HEK293T (cell line): Measurements from ENCODE around the gene USHBP1.

ENCODE experiments used
- CTCF ChIA-PET: fragments of 350-600 bp; formaldehyde crosslinking; extraction: SDS; loops from one replicate; lab custom pipeline; 2021; ENCODE audit warnings: antibody characterized with exemption, inconsistent platforms; lab: Yijun Ruan, JAX
- POLR2A ChIA-PET: fragments of 350-600 bp; formaldehyde crosslinking; extraction: SDS; loops from one replicate; lab custom pipeline; 2020; ENCODE audit warnings: antibody characterized with exemption, inconsistent platforms; lab: Yijun Ruan, JAX
- DNase-seq: peaks from one replicate; pipeline ENCODE4 v3.0.0; 2012; ENCODE audit warnings: mixed read lengths; ENCODE audit errors: extremely low spot score
- ARNT ChIP-seq: fragments of 450-650 bp; IDR thresholded peaks from 2 replicates; pipeline ENCODE4 v1.6.1; 2017; ENCODE audit warnings: mild to moderate bottlenecking
- BHLHE40 ChIP-seq: fragments of 450-650 bp; IDR thresholded peaks from 2 replicates; pipeline ENCODE4 v1.6.1; 2016; ENCODE audit warnings: mild to moderate bottlenecking, moderate library complexity, borderline replicate concordance
- CTBP1 ChIP-seq: fragments of 450-650 bp; IDR thresholded peaks from 2 replicates; pipeline ENCODE4 v1.6.1; 2016; ENCODE audit warnings: borderline replicate concordance
- ELF4 ChIP-seq: fragments of 450-650 bp; IDR thresholded peaks from 2 replicates; pipeline ENCODE4 v1.6.1; 2017; ENCODE audit warnings: antibody characterized with exemption
- FOXA1 ChIP-seq: fragments of 450-650 bp; IDR thresholded peaks from 2 replicates; pipeline ENCODE4 v1.6.1; 2016; ENCODE audit warnings: mild to moderate bottlenecking
- FOXK2 ChIP-seq: fragments of 450-650 bp; IDR thresholded peaks from 2 replicates; pipeline ENCODE4 v1.6.1; 2016; ENCODE audit warnings: mild to moderate bottlenecking
- FOXM1 ChIP-seq: fragments of 450-650 bp; IDR thresholded peaks from 2 replicates; pipeline ENCODE4 v1.6.1; 2017; ENCODE audit warnings: mild to moderate bottlenecking, borderline replicate concordance
- HDGF ChIP-seq: fragments of 450-650 bp; IDR thresholded peaks from 2 replicates; pipeline ENCODE4 v1.6.1; 2017; ENCODE audit warnings: antibody characterized with exemption, borderline replicate concordance
- L3MBTL2 ChIP-seq: fragments of 450-650 bp; conservative IDR thresholded peaks from 2 replicates; pipeline ENCODE4 v1.6.1; 2016; ENCODE audit warnings: mild to moderate bottlenecking
- LEF1 ChIP-seq: fragments of 450-650 bp; IDR thresholded peaks from 2 replicates; pipeline ENCODE4 v1.6.1; 2017; ENCODE audit warnings: mild to moderate bottlenecking, borderline replicate concordance
- NFRKB ChIP-seq: fragments of 450-650 bp; IDR thresholded peaks from 2 replicates; pipeline ENCODE4 v1.6.1; 2016; ENCODE audit warnings: mild to moderate bottlenecking, moderate library complexity
- SP1 ChIP-seq: fragments of 450-650 bp; IDR thresholded peaks from 2 replicates; pipeline ENCODE4 v1.6.1; 2017
- SUZ12 ChIP-seq: fragments of 450-650 bp; IDR thresholded peaks from 2 replicates; pipeline ENCODE4 v1.6.1; 2016; ENCODE audit warnings: mild to moderate bottlenecking
- TARDBP ChIP-seq: fragments of 450-650 bp; IDR thresholded peaks from 2 replicates; pipeline ENCODE4 v1.6.1; 2016
- ZNF384 ChIP-seq: fragments of 450-650 bp; IDR thresholded peaks from 2 replicates; pipeline ENCODE4 v1.6.1; 2016
- TF ChIP-seq, protein P1 (sequence below): fragments of 450-650 bp; IDR thresholded peaks from 2 replicates; pipeline ENCODE4 v1.6.1; 2016

Gene USHBP1

DNA sequence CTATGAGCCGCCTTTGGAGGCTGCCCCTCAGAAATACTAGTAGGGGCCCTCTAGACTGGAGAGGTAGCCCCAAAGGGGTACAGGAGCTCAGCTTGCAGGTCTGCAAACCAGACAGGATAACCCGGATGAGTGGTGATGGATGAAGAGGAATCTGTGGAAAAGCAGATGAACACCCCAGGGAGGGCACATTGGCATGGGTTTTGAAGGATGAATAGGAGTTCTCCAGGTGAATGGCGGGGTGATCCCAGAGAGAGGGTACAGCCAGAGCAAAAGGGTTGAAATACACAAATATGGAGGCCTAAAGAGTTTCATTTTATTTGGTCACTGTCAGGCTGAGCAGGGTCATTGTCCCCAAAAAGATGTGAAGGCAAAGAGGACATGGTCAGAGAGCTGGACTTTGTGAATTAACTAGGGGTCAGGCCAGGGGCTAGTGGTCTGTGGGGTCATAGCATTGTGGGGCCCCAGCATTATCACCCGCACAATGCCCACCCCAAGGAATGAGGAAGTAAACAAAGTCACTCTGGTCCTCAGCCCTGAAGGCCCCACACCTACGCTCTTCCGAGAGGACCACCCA lies 23.6 kb downstream of the USHBP1 start:
- CTCF ChIA-PET = interaction anchor here (1.0 kb wide), 1 partner anchor 20 kb away, joined by 5 read pairs; no protein-coding TSS in a partner anchor
- no peak for DNase-seq
- TF ChIP-seq, protein P1, sequence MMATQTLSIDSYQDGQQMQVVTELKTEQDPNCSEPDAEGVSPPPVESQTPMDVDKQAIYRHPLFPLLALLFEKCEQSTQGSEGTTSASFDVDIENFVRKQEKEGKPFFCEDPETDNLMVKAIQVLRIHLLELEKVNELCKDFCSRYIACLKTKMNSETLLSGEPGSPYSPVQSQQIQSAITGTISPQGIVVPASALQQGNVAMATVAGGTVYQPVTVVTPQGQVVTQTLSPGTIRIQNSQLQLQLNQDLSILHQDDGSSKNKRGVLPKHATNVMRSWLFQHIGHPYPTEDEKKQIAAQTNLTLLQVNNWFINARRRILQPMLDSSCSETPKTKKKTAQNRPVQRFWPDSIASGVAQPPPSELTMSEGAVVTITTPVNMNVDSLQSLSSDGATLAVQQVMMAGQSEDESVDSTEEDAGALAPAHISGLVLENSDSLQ = no peak
- no peak for TF ChIP-seq FOXA1
- no peak for TF ChIP-seq FOXM1
- no peak for TF ChIP-seq ELF4
- no peak for TF ChIP-seq SUZ12
- TF ChIP-seq HDGF = no peak
- POLR2A ChIA-PET = interaction anchor here (1.2 kb wide), 1 partner anchor 14 kb away, joined by 5 read pairs; no protein-coding TSS in a partner anchor

DNA sequence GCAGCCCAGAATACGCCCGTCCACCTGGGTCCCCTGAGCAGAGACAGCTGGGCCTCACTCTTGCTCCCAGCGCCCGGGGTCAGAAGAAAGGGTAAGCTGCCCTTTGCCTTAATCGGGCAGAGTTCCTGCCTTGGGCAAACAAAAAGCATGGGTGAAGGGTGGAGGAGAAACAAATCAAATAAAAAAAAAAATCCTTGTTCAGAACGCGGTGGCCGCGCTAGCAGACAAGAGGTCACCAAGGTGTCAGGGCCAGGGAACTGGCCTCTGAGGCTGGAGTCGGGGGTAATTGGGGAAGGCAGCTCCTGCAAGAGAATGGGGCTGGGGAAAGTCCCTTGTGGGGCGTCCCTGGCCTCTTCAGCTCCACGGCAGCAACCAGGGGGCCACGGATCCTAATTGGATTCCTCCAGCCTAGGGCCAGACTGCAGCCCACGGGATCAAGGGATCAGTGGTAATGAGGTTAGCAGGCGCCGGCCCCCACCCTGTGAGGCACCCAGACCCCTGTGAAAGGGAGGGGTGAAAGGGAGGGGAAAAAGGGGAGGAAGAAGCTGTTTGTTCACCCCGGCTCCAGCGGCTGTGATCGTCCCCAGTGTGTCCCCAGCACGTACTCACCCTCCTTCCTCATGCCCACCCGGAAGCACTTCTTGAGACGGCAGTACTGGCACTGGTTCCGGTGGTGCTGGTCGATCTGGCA lies 24.3 kb downstream of the USHBP1 start:
- ChIA-PET CTCF (no interaction called here), POLR2A (no interaction called here)
- no peak for TF ChIP-seq LEF1
- no peak for TF ChIP-seq SP1
- TF ChIP-seq HDGF = no peak
- TF ChIP-seq FOXK2 = no peak
- TF ChIP-seq ARNT = no peak
- TF ChIP-seq BHLHE40 = no peak
- TF ChIP-seq, protein P1 = no peak
- no peak for TF ChIP-seq TARDBP
- no peak for TF ChIP-seq SUZ12
- no peak for TF ChIP-seq L3MBTL2
- TF ChIP-seq FOXM1 = no peak
- no peak for TF ChIP-seq ZNF384
- no peak for TF ChIP-seq NFRKB
- no peak for DNase-seq

DNA sequence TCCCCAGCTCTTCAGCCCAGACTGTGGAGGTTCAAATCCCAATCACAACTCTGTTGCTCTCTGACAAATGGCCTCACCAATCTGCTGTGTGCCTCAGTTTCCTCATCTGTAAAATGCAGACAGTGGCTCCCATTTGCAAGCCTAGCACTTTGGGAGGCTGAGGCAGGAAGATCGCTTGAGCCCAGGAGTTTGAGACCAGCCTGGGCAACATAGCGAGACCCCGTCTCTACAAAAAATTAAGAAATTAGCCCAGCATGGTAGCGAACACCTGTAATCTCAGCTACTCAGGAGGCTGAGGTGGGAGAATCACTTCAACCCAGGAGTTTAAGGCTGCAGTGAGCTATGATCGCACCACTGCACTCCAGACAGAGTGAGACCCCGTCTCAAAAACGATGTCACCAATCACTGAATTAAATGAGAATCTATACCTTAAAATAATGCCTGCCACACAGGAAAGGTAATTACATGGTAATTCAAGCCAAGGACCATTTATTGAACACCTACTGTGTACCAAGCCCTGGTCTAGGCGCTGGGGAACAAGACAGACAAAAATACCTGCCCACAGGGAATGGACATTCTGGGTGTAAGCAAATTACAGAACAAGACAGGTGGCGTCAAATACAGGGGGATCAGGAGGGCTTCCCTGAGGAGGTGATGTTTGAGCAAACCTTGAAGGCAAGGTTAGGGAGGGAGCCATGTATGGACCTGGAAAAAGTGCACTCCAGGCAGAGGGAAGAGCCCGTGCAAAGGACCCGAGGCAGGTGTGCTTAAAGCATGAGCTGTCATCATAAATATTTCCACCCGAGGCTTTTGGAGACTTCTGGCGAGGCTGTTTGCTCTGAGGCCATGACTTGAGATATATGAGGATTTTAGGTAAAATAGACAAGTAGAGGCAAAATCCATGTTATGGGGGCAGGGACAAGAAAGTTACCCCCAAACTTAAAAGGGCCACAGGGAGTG lies 26.5 kb downstream of the USHBP1 start:
- TF ChIP-seq ZNF384 (no peak), TARDBP (no peak), BHLHE40 (no peak), LEF1 (no peak), FOXM1 (no peak), FOXA1 (no peak), SUZ12 (no peak)
- no peak for DNase-seq
- ChIA-PET CTCF (interaction anchor here (0.8 kb wide), 1 partner anchor 149 kb away, joined by 3 read pairs; no protein-coding TSS in a partner anchor), POLR2A (interaction anchor here (0.7 to 3.8 kb wide), 3 partner anchors 11 to 23 kb away, joined by 3 to 44 read pairs (median 7); partner anchors contain the start of genes OCEL1 and USE1)

DNA sequence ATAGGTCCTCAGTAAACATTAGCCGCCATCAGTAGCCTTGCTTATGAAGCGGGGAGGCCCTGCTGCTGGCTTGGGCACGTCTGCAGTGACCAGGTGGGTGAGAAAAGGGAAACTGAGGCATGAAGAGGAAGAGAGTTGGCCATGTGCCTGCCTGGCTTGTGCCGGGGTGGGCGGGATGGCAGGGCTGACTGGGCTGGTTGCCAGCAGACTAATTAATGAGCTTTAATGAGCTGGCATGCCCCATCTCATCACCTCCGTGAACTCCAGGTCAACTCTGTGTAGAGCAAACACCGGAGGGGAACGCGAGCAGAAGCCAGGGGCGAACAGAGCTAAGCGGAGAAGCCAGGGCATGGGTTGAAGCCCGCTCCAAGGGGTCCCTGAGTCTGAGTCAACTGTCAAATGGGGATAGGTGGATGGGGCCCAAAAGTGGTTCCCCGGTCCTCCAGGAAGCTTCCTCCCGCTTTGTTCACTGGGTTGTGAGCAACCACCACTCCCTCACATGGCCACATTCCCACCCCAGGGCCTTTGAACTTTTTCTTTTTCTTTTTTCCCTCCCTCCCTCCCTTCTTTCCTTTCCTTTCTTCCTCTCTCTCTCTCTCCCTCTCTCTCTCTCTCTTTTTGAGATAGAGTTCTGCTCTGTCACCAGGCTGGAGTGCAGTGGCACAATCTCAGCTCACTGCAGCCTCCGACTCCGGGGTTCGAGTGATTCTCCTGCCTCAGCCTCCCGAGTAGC lies 27.6 kb downstream of the USHBP1 start:
- POLR2A ChIA-PET = interaction anchor here (1.5 to 3.8 kb wide), 2 partner anchors 11 to 22 kb away, joined by 7 to 44 read pairs; partner anchors contain the start of genes OCEL1 and USE1
- TF ChIP-seq FOXA1 = no peak
- TF ChIP-seq NFRKB = no peak
- TF ChIP-seq, protein P1 = no peak
- no peak for TF ChIP-seq LEF1
- TF ChIP-seq TARDBP = no peak
- TF ChIP-seq CTBP1 = no peak
- no peak for TF ChIP-seq L3MBTL2
- no peak for TF ChIP-seq SP1
- no peak for TF ChIP-seq FOXK2
- CTCF ChIA-PET = interaction anchor here (0.8 kb wide), 1 partner anchor 148 kb away, joined by 3 read pairs; no protein-coding TSS in a partner anchor
- no peak for DNase-seq
